K562 (cell line): ENCODE measurements around the gene WDR18. TPM values are rescaled to one million over a fixed set of nuclear protein-coding genes. Genes with fewer than 3 reads are reported as not detected.

Experiments used
- ATAC-seq: fragments of 200-7000 bp; cut with Tn5 transposase; 3 replicates; pipeline ENCODE4 v1.9.1; 2020; ENCODE audit warnings: moderate library complexity
- BruUV-seq: library from RNA; stranded (reverse); fragments of 400-500 nt; replicated peaks from 2 replicates; lab custom pipeline; 2021; lab: Mats Ljungman, UMichigan
- CTCF ChIA-PET: fragments of 300-600 bp; formaldehyde crosslinking; extraction: SDS; loops from one replicate; lab custom pipeline; 2021; ENCODE audit warnings: low intra/inter-chr PET ratio; lab: Yijun Ruan, JAX
- POLR2A ChIA-PET: fragments of 300-600, 350-650 bp; sonication (Branson Sonifier 250); formaldehyde crosslinking; extraction: SDS; loops from one replicate; lab custom pipeline; 2021; ENCODE audit warnings: antibody characterized with exemption, inconsistent platforms; lab: Yijun Ruan, JAX
- DNase-seq, 4 experiments: peaks; one replicate each; pipeline versions ENCODE4 v3.0.0 to v3.0.0-alpha.2; 2011 to 2018; ENCODE audit warnings: low spot score in 3 of 4, mixed read lengths in 3 of 4; ENCODE audit errors: extremely low read depth in 1 of 4
- FAIRE-seq: peaks from 2 replicates; lab custom pipeline; 2011; peaks lifted over from hg19 to GRCh38; lab: Jason Lieb, UNC
- H2AFZ ChIP-seq: 2 replicates; pipeline ENCODE4 v1.6.0; 2011; ENCODE audit warnings: low read depth, low read length, control low read depth, inconsistent platforms
- H3K27ac ChIP-seq: fragments of 200-600 bp; 3 replicates; pipeline ENCODE4 v1.8.0; 2011; ENCODE audit warnings: low read depth, mild to moderate bottlenecking, control low read depth, inconsistent platforms, low read length, moderate library complexity, mixed read lengths; ENCODE audit errors: extremely low read depth
- H3K27me3 ChIP-seq, 2 experiments: fragments of 300-600 bp in 1 of 2; 2 replicates in 1 of 2; 3 replicates in 1 of 2; pipeline versions ENCODE4 v1.6.0 to v1.8.0; 2011; ENCODE audit warnings: inconsistent platforms in 2 of 2, low read length in 2 of 2, mild to moderate bottlenecking in 1 of 2, mixed read lengths in 1 of 2, moderate library complexity in 1 of 2; ENCODE audit not compliant: control insufficient read depth in 2 of 2, insufficient read depth in 2 of 2
- H3K36me3 ChIP-seq: fragments of 300-600 bp; 3 replicates; pipeline ENCODE4 v1.8.0; 2011; ENCODE audit warnings: mild to moderate bottlenecking, low read length, inconsistent platforms; ENCODE audit not compliant: control insufficient read depth, insufficient read depth
- H3K4me1 ChIP-seq, 2 experiments: fragments of 200-600 bp in 1 of 2; replicated peaks in 1 of 2; 2 replicates in 1 of 2; 3 replicates in 1 of 2; pipeline versions ENCODE4 v1.5.1 to v1.8.0; 2011; ENCODE audit warnings: inconsistent platforms in 2 of 2, low read length in 2 of 2, mild to moderate bottlenecking in 1 of 2, mixed read lengths in 1 of 2, moderate library complexity in 1 of 2; ENCODE audit not compliant: control insufficient read depth in 2 of 2, insufficient read depth in 2 of 2
- H3K4me2 ChIP-seq: 2 replicates; pipeline ENCODE4 v1.6.1; 2011; ENCODE audit warnings: low read length, control low read depth, inconsistent platforms, mixed read lengths; ENCODE audit not compliant: insufficient read depth
- H3K4me3 ChIP-seq: fragments of 200-600 bp; sonication (generic), shearing (Covaris generic); 2 replicates; pipeline ENCODE4 v1.5.1; 2016; ENCODE audit warnings: control low read depth, inconsistent platforms
- H3K79me2 ChIP-seq: fragments of 200-600 bp; 3 replicates; pipeline ENCODE4 v1.8.0; 2011; ENCODE audit warnings: low read length, inconsistent platforms; ENCODE audit not compliant: control insufficient read depth, insufficient read depth
- H3K9ac ChIP-seq, 2 experiments: 2 replicates each; pipeline versions ENCODE4 v1.6.0 to v1.6.1; 2011; ENCODE audit warnings: low read depth in 2 of 2, low read length in 2 of 2, control low read depth in 1 of 2, inconsistent platforms in 1 of 2, mild to moderate bottlenecking in 1 of 2, mixed read lengths in 1 of 2; ENCODE audit not compliant: insufficient read depth in 1 of 2
- H3K9me1 ChIP-seq: one replicate; pipeline ENCODE4 v1.6.0; 2011; ENCODE audit warnings: inconsistent platforms, mild to moderate bottlenecking, low read length, moderate library complexity; ENCODE audit not compliant: control insufficient read depth, insufficient read depth
- H3K9me3 ChIP-seq: replicated peaks from 2 replicates; pipeline ENCODE4 v1.5.1; 2011; ENCODE audit warnings: low read depth, low read length, inconsistent platforms; ENCODE audit not compliant: control insufficient read depth, insufficient read depth
- H4K20me1 ChIP-seq: replicated peaks from 2 replicates; pipeline ENCODE4 v1.6.1; 2011; ENCODE audit warnings: low read length, inconsistent platforms, mixed read lengths; ENCODE audit not compliant: control insufficient read depth, insufficient read depth
- ARNT ChIP-seq, 2 experiments: fragments of 450-650 bp; IDR thresholded peaks; 2 replicates each; pipeline ENCODE4 v1.6.1; 2016; ENCODE audit warnings: mild to moderate bottlenecking in 1 of 2
- NR2C1 ChIP-seq, 2 experiments: fragments of 450-650 bp; IDR thresholded peaks; 2 replicates each; pipeline ENCODE4 v1.6.1; 2017; ENCODE audit warnings: mild to moderate bottlenecking in 2 of 2, antibody characterized with exemption in 1 of 2, inconsistent platforms in 1 of 2, missing compliant biosample characterization in 1 of 2, missing genetic modification characterization in 1 of 2
- POLR2G ChIP-seq: fragments of 200-400 bp; formaldehyde crosslinking; IDR thresholded peaks from 2 replicates; pipeline ENCODE4 v1.6.1; 2017; ENCODE audit warnings: low read depth, mild to moderate bottlenecking, antibody characterized with exemption, low read length, moderate library complexity
- PRDM10 ChIP-seq: fragments of 450-650 bp; IDR thresholded peaks from 2 replicates; pipeline ENCODE4 v1.6.1; 2018; ENCODE audit not compliant: partially characterized antibody
- RBFOX2 ChIP-seq: fragments of 200-400 bp; formaldehyde crosslinking; IDR thresholded peaks from 2 replicates; pipeline ENCODE4 v1.6.1; 2017; ENCODE audit warnings: low read depth, mild to moderate bottlenecking, low read length, moderate library complexity
- STAT6 ChIP-seq: sonication (generic); formaldehyde crosslinking; IDR thresholded peaks from 2 replicates; pipeline ENCODE4 v1.8.1; 2023; ENCODE audit warnings: mild to moderate bottlenecking, missing genetic modification reagents
- ZFP36 ChIP-seq: fragments of 150-350 bp; IDR thresholded peaks from 2 replicates; pipeline ENCODE4 v1.6.1; 2018; ENCODE audit warnings: low read length, low read depth; ENCODE audit not compliant: partially characterized antibody
- ZNF639 ChIP-seq, 2 experiments: fragments of 200-800 bp in 1 of 2; sonication (Bioruptor generic) in 1 of 2; sonication (generic) in 1 of 2; formaldehyde crosslinking in 1 of 2; IDR thresholded peaks in 1 of 2; conservative IDR thresholded peaks in 1 of 2; 2 replicates each; pipeline versions ENCODE4 v1.5.0 to v1.6.1; 2016 to 2020; ENCODE audit warnings: missing compliant biosample characterization in 1 of 2, missing genetic modification characterization in 1 of 2, missing genetic modification reagents in 1 of 2
- WGBS: fragments of 100-300 bp; shearing (Covaris generic); methylation state at CpG from one replicate; pipeline ENCODE4 v1.1.6; 2016; ENCODE audit warnings: low coverage, mixed read lengths; ENCODE audit not compliant: insufficient coverage; ENCODE audit errors: missing lambda C conversion rate; 5-methylcytosine and 5-hydroxymethylcytosine counted together
- in situ Hi-C: fragments of 300-500 bp; cut with MboI; formaldehyde crosslinking; loops from 4 replicates; pipeline ENCODE4 v1.15.0; 2018; ENCODE audit warnings: inconsistent platforms, mixed read lengths
- intact Hi-C: fragments of 100-400 bp; cut with micrococcal nuclease; formaldehyde crosslinking; loops from 2 replicates; pipeline ENCODE4 v1.14.2; 2022
- polyA plus RNA-seq, 8 experiments: library from polyadenylated mRNA; depleted of rRNA in 4 of 8; stranded (reverse) in 5 of 8; unstranded in 3 of 8; fragments of >200 nt; fragmentation: Nextera tagmentation in 2 of 8; fragmentation: Illumina TruSeq in 1 of 8; extraction: Ambion mirVana in 2 of 8; extraction: Trizol in 1 of 8; gene quantifications; 2 replicates each; pipeline versions ENCODE4 v1.2.1 to v1.2.3, GENCODE V29; 2011 to 2014; ENCODE audit warnings: inconsistent platforms in 1 of 8, missing spikeins in 1 of 8
- total RNA-seq, 7 experiments: library from RNA; depleted of rRNA in 6 of 7; stranded (reverse); fragments of >200 nt in 6 of 7; fragmentation: Illumina TruSeq in 2 of 7; extraction: Trizol in 2 of 7; gene quantifications; 2 replicates each; pipeline versions ENCODE4 v1.2.1 to v1.2.3, GENCODE V29; 2011 to 2021; ENCODE audit warnings: low replicate concordance in 1 of 7

The WDR18 gene
- total and polyA plus RNA-seq, 9 of the 15 experiments (the other 6 are each of a cell fraction or from before 2014, with no cell fraction given), result 0.65 to 181 (median 30.1) TPM

- H3K27ac ChIP-seq, result no peak overlapping the region
- H3K4me2 ChIP-seq, result no peak overlapping the region
- H3K9me3 ChIP-seq, result no peaks in the 10 kb centered on the region
- ATAC-seq (no peak), FAIRE-seq (no peak), DNase-seq (no peak)
- in situ Hi-C loops, result no loop called here
- POLR2A ChIA-PET, result interaction anchor here (0.9 kb wide), 1 partner anchor 12 kb away, joined by 4 read pairs; no protein-coding TSS in a partner anchor
- peaks cover 2% of the 10 kb centered on the region; the same call in 1 of the 2 replicates for H4K20me1 ChIP-seq
- peaks cover 39 to 83% of the 10 kb centered on the region in 2 experiments for H3K4me1 ChIP-seq
- CTCF ChIA-PET, result no interaction called here
- H3K9ac ChIP-seq, result peak overlapping the region in 1 of 2 experiments; percentile 74; a peak in 1 of 4 replicates
- no peak overlapping the region for H2AFZ ChIP-seq
- peaks cover 20% of the 10 kb centered on the region; the same call in 1 of the 3 replicates for H3K36me3 ChIP-seq
- no peak for TF ChIP-seq ARNT (IDR thresholded peaks at IDR 0.05)
- TF ChIP-seq ZNF639 (CRISPR knock-in tag; conservative IDR thresholded peaks at IDR 0.05 in 1 of 2, IDR thresholded peaks at IDR 0.05 in 1 of 2), result no peak
- TF ChIP-seq POLR2G, result peak; percentile 49; the same call in 1 of the 2 replicates
- TF ChIP-seq STAT6, result no peak
- TF ChIP-seq ZFP36, result peak; percentile 38
- TF ChIP-seq PRDM10, result peak; percentile 18
- TF ChIP-seq RBFOX2, result 0 out of 2 replicates have a peak, but pooled peaks have one; percentile 18
- no peak for TF ChIP-seq NR2C1 (IDR thresholded peaks at IDR 0.05)
- TF ChIP-seq NR2C1 (tag; IDR thresholded peaks at IDR 0.05), result no peak
- H3K79me2 ChIP-seq, result peaks cover 83% of the 10 kb centered on the region
- no peak overlapping the region for H3K4me3 ChIP-seq
- intact Hi-C loops, result no loop called here
- BruUV-seq, result no TSS peak
- no peaks in the 10 kb centered on the region for H3K9me1 ChIP-seq
- H3K27me3 ChIP-seq, result no peaks in the 10 kb centered on the region
- WGBS, result 80% methylated on average over 13 of the region's 17 CpGs
Observed at GRCh38 chr19:950352-951066, 33.6 kb upstream of the WDR18 start.
